Motor neuron (in vitro differentiated cells): ENCODE results near the gene INPP5F. TPM values are rescaled to one million over a fixed set of nuclear protein-coding genes. Genes with fewer than 3 reads are reported as not detected.

Experiments
- ATAC-seq, 8 experiments: fragments of 200-7000 bp; cut with Tn5 transposase; replicated peaks in 6 of 8; 2 replicates each; pipeline ENCODE4 v1.8.0; 2021; ENCODE audit warnings: mild to moderate bottlenecking in 8 of 8, moderate library complexity in 8 of 8
- H3K27ac ChIP-seq, 2 donors: fragments of 250-450 bp; sonication (Bioruptor Pico); 2 replicates each; pipeline ENCODE4 v1.9.0; 2021; ENCODE audit warnings: antibody characterized with exemption in 2 of 2, mild to moderate bottlenecking in 2 of 2, moderate library complexity in 1 of 2
- H3K4me1 ChIP-seq, 2 donors: fragments of 250-450 bp; sonication (Bioruptor Pico); replicated peaks in 1 of 2; 2 replicates each; pipeline ENCODE4 v1.6.1; 2021; ENCODE audit warnings: antibody characterized with exemption in 2 of 2, mild to moderate bottlenecking in 2 of 2, moderate library complexity in 1 of 2
- H3K4me3 ChIP-seq, 5 donors: fragments of 250-450 bp; sonication (Bioruptor Pico); 2 replicates each; pipeline ENCODE4 v1.9.0; 2021; ENCODE audit warnings: antibody characterized with exemption in 5 of 5, mild to moderate bottlenecking in 5 of 5, moderate library complexity in 4 of 5
- WGBS, 10 experiments: fragments of 450-650 bp; shearing (Covaris generic); methylation state at CpG; one replicate each; pipeline ENCODE4 v1.0.0; 2022; 5-methylcytosine and 5-hydroxymethylcytosine counted together
- in situ Hi-C, 9 experiments: fragments of 400-800 bp; cut with MboI; loops; one replicate each; pipeline ENCODE4 v1.15.0; 2021; ENCODE audit warnings: low sequenced_read_pairs in 9 of 9, low pct_unique_long_range_greater_than_20kb in 2 of 9; ENCODE audit not compliant: unreplicated experiment in 9 of 9
- total RNA-seq, 8 experiments: library from RNA; unstranded; fragments of 300-600 nt; gene quantifications; 2 replicates each; pipeline versions ENCODE4 v1.2.3 to v1.2.4, GENCODE V29; 2022

The INPP5F gene
- total RNA-seq, 8 experiments from 2014 or later, result 5.1 to 119 (median 59.5) TPM

DNA sequence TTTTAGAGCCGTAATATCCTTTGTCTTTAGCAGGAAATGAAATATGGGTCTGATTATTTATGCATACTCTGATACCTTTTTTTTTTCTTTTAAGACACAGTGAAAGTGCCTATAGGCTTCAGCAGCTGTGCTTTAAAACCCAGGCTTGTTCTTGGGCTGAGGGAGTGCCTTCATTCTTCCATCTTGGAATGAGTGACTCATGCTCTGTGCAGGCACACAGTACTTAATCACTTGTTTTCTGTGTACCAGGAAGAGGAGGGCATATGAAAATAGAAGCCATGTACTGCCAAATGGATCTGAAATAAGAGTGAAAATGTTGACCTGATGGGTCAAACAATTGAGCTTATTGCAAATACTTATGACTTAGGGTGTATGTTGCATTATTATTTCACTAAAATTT is 12.0 kb downstream of the INPP5F start:
- peaks cover 3 to 16% of the 10 kb centered on the region in 2 donors for H3K4me1 ChIP-seq
- H3K4me3 ChIP-seq, result no peak overlapping the region
- WGBS, 10 experiments, result 0 to 73% (median 56%) methylated on average over 1 of the region's 1 CpG; no CpG with 5 or more reads in 3 of the 10 experiments
- ATAC-seq, result peak; percentile 97 to 100 (median 98)
- H3K27ac ChIP-seq, result no peak overlapping the region
- in situ Hi-C loops, result no loop called here

DNA sequence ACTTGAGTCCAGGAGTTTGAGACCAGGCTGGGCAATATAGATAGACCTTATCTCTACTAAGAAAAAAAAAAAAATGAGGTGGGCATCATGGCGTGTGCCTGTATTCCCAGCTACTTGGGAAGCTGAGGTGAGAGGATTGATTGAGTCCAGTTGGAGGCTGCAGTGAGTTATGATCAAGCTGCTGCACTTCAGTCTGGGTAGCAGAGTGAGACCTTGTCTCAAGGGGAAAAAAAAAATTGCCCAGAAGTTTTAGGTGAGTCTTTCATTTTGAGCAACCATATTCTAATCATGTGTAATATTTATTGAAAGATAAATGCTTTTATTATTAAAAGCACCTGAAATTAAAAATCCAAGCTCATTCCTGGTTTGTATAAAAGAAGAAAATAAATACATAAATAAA is 13.1 kb downstream of the INPP5F start:
- no peak for ATAC-seq
- no peak overlapping the region for H3K27ac ChIP-seq
- 64 to 100% (median 89%) methylated on average over 1 of the region's 1 CpG; no CpG with 5 or more reads in 3 of the 10 experiments for WGBS, 10 experiments
- in situ Hi-C loops, result no loop called here
- peaks cover 6 to 16% of the 10 kb centered on the region in 2 donors for H3K4me1 ChIP-seq
- no peak overlapping the region for H3K4me3 ChIP-seq

- in situ Hi-C loops, result loop anchor here in 1 of 9 experiments (10.0 kb wide), 1 partner anchor 115 kb away; no protein-coding TSS in a partner anchor
- no peak overlapping the region for H3K4me3 ChIP-seq
- WGBS, 10 experiments, result 40 to 100% (median 89%) methylated on average over 1 to 3 of the region's 3 CpGs; no CpG with 5 or more reads in 2 of the 10 experiments
- ATAC-seq, result no peak
- no peak overlapping the region for H3K27ac ChIP-seq
- H3K4me1 ChIP-seq, result peaks cover 6 to 10% of the 10 kb centered on the region in 2 donors
Observed at GRCh38 chr10:119740096-119740495, 14.2 kb downstream of the INPP5F start.

DNA sequence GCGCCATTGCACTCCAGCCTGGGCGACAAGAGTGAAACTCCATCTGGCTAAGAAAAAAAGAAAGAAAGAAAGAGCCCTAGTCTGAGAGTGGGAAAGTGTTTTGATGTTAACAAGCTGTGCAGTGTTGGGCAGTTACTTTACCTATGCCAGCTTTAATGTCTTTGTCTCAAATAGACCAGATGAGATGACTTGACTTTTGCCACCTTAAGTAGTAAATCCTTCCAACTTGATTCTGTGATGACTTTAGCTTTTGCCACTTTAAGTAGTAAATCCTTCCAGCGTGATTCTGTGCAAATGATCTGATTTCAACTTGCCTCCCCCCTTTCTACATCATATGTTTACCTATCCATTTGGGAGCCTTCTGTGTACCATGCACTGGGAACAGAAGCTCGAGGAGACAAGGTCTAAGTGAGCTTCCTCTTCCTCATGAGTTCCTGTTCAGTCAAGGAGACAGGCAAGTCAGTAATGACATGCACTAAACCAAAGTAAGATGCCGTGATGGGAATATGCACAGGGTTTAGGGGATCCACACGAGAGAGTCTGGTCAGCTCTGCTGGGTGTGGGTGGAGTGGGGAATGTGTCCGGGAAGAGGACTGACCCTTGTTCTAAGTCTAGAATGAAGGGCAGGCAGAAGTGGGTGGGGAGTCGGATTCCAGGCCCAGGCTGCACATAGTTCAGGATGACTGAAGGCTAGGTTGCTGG is 17.2 kb downstream of the INPP5F start:
- WGBS, 10 experiments, result 63 to 95% (median 80%) methylated on average over 1 to 4 of the region's 8 CpGs; no CpG with 5 or more reads in 3 of the 10 experiments
- in situ Hi-C loops, result loop anchor here in 1 of 9 experiments (10.0 kb wide), 1 partner anchor 112 kb away; no protein-coding TSS in a partner anchor
- Histone ChIP-seq H3K27ac (no peak overlapping the region), H3K4me1 (peaks cover 2 to 4% of the 10 kb centered on the region in 2 donors), H3K4me3 (no peak overlapping the region)
- ATAC-seq, result peak in 3 of 8 experiments; percentile 94 to 100 (median 100)

DNA sequence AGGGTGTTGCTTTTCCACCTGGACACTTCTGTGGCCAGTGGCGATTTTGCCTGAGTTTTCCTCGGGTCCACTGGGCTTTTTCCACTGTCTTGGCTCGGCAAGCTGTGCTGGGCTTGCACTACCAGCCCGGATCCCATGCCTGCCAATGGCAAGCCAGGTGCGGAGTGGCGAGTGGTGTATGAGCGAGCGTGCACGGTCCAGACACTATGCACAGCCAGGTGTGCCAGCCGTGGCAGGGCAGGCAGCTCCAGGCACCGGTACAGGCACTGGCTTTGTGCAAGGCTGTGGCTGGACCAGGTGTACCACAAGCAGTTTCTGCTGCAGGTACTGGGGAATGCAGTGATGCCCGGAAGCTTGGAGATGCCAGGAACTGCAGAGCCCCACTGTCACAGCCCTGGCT is 22.1 kb downstream of the INPP5F start:
- no peak for ATAC-seq

GRCh38 chr10:119748871-119749270 is 23.0 kb downstream of the INPP5F start:
- Histone ChIP-seq H3K27ac (no peak overlapping the region), H3K4me3 (no peak overlapping the region), H3K4me1 (peaks cover 5 to 12% of the 10 kb centered on the region in 2 donors)
- 90% methylated on average over 5 of the region's 12 CpGs; no CpG with 5 or more reads in 9 of the 10 experiments for WGBS, 10 experiments
- in situ Hi-C loops, result loop anchor here in 1 of 9 experiments (10.0 kb wide), 1 partner anchor 106 kb away; no protein-coding TSS in a partner anchor
- no peak for ATAC-seq

More for the DNA sequence above, 22.1 kb downstream of the INPP5F start:
- no peak overlapping the region for H3K4me3 ChIP-seq
- no peak overlapping the region for H3K27ac ChIP-seq
- WGBS, 10 experiments, result 83 to 100% (median 97%) methylated on average over 1 to 9 of the region's 12 CpGs; no CpG with 5 or more reads in 3 of the 10 experiments
- in situ Hi-C loops, result loop anchor here in 1 of 9 experiments (10.0 kb wide), 1 partner anchor 107 kb away; no protein-coding TSS in a partner anchor
- peaks cover 5 to 12% of the 10 kb centered on the region in 2 donors for H3K4me1 ChIP-seq

DNA sequence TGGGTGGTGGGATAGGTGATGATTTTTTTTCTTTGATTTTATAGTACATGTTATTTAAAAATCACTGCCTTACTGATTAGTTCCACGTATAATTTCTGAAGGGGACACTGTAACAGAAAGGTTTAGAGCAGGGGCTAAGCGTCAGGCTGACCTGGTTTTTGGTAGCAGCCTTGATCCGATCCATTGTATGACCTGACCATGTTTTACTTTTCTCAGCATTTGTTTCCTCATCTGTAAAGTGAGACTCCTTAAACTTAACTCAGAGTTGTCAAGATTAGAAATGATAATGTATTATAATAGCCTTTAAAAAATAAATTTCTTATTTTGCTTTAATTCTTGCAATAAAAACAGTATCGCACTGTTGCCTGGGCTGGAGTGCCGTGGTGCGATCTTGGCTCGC is 23.6 kb downstream of the INPP5F start:
- no peak for ATAC-seq
- Histone ChIP-seq H3K4me3 (no peak overlapping the region), H3K27ac (no peak overlapping the region), H3K4me1 (peaks cover 5 to 16% of the 10 kb centered on the region in 2 donors)
- in situ Hi-C loops, result loop anchor here in 1 of 9 experiments (10.0 kb wide), 1 partner anchor 105 kb away; no protein-coding TSS in a partner anchor
- 92 to 100% (median 96%) methylated on average over 1 to 7 of the region's 7 CpGs; no CpG with 5 or more reads in 3 of the 10 experiments for WGBS, 10 experiments

DNA sequence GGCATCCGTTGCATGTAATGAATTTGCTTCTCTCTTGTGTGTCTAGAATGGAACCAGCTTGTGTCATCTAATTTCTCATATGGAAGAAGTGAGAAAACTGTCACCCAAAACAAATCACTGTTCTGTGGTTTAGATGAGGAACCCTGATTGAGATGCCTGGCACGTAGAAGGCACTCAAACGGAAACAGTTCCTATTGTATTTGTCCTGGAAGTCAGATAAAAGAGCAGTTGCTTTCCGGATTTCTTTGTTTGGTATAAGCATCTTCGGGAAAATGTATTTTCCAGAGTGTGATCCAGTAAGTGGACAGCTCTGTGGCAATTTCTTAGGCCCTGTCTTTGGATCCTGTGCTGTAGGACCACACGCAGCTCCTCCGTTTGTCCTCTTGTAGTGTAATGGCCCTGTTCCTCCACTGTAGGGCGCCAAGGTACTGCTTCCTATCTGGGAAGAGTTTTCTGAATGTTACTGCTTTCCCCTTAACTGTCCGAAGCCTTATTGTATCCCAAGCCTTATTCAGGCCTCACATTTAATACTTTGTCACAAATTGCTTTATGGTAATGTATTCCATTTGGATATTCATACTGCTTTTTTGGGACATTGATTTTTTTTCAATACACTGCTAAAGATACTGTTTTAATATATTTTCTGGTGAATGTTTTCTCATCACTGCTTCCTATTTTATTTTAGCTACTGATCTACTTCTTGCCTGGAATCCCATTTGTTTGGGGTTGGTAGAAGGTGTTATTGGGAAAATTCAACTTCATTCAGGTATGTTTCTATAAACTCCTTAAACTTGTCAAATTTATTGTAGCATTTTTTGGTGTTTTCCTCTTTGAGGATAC is 24.8 kb downstream of the INPP5F start:
- H3K27ac ChIP-seq, result peak overlapping the region in 1 of 2 donors; percentile 17
- peak overlapping the region in 2 of 5 donors; percentile 9 to 10 for H3K4me3 ChIP-seq
- H3K4me1 ChIP-seq, result peaks cover 5 to 22% of the 10 kb centered on the region in 2 donors
- WGBS, 10 experiments, result 0 to 30% (median 17%) methylated on average over 3 to 9 of the region's 9 CpGs
- peak; percentile 92 to 98 (median 95) for ATAC-seq
- in situ Hi-C loops, result loop anchor here in 1 of 9 experiments (25.0 kb wide), 1 partner anchor 112 kb away; the partner anchor contains the start of gene MCMBP

DNA sequence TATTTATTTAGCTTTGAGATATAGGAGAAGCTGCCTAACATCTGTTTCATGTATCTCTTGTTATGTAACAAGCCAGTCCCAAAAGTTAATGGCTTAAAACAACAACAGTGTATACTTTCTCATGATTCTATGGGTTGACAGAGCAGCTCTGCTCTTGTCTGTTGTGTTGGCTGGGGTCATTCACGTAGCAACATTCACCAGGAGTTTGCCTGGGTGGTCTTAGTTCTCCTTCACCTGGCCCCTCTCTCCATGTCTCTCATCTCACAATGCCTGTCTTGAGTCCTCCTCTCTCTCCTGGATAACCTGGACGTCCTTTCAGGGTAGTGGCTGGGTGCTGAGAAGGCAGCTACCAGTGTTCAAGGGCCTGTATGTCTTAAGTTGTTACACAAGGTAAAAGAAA is 27.5 kb downstream of the INPP5F start:
- H3K4me3 ChIP-seq, result no peak overlapping the region
- in situ Hi-C loops, result loop anchor here in 1 of 9 experiments (25.0 kb wide), 1 partner anchor 109 kb away; the partner anchor contains the start of gene MCMBP
- peaks cover 5 to 22% of the 10 kb centered on the region in 2 donors for H3K4me1 ChIP-seq
- no peak for ATAC-seq
- H3K27ac ChIP-seq, result no peak overlapping the region
- WGBS, 10 experiments, result 17 to 100% (median 71%) methylated on average over 1 to 2 of the region's 2 CpGs; no CpG with 5 or more reads in 3 of the 10 experiments

- 44 to 100% (median 85%) methylated on average over 2 to 5 of the region's 5 CpGs; no CpG with 5 or more reads in 2 of the 10 experiments for WGBS, 10 experiments
- in situ Hi-C loops, result loop anchor here in 1 of 9 experiments (25.0 kb wide), 1 partner anchor 108 kb away; the partner anchor contains the start of gene MCMBP
Observed at GRCh38 chr10:119754085-119754484, 28.2 kb downstream of the INPP5F start.

GRCh38 chr10:119754936-119755335 is 29.1 kb downstream of the INPP5F start:
- peaks cover 5 to 22% of the 10 kb centered on the region in 2 donors for H3K4me1 ChIP-seq
- no peak overlapping the region for H3K4me3 ChIP-seq
- 88 to 100% (median 90%) methylated on average over 1 to 4 of the region's 4 CpGs; no CpG with 5 or more reads in 3 of the 10 experiments for WGBS, 10 experiments
- H3K27ac ChIP-seq, result no peak overlapping the region
- in situ Hi-C loops, result loop anchor here in 1 of 9 experiments (25.0 kb wide), 1 partner anchor 107 kb away; the partner anchor contains the start of gene MCMBP
- peak in 1 of 8 experiments; percentile 7 for ATAC-seq

More at GRCh38 chr10:119754085-119754484, 28.2 kb downstream of the INPP5F start:
- Histone ChIP-seq H3K4me3 (no peak overlapping the region), H3K27ac (no peak overlapping the region), H3K4me1 (peaks cover 5 to 22% of the 10 kb centered on the region in 2 donors)
- ATAC-seq, result peak in 3 of 8 experiments; percentile 22 to 43 (median 40)

DNA sequence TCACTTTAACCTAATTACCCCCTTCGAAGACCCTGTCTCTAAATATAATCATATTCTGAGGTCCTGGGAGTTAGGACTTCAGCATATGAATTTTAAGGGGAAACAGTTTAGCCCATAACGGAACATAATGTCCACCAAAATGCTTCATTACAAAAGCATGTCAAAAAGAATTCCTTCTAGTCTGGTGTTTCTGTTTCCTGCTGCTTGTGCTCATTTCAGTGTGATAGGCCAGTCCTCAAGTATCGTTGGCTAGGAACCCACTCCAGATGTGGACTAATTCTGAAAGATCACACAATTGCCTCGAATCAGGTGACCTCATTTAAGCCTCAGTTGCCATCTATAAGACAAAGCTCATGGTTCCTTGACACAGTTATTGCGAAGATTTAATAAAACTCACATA is 29.6 kb downstream of the INPP5F start:
- ATAC-seq, result no peak
- H3K4me3 ChIP-seq, result no peak overlapping the region
- in situ Hi-C loops, result loop anchor here in 1 of 9 experiments (25.0 kb wide), 1 partner anchor 107 kb away; the partner anchor contains the start of gene MCMBP
- WGBS, 10 experiments, result 40 to 100% (median 91%) methylated on average over 1 to 5 of the region's 5 CpGs; no CpG with 5 or more reads in 1 of the 10 experiments
- H3K27ac ChIP-seq, result no peak overlapping the region
- peaks cover 5 to 22% of the 10 kb centered on the region in 2 donors for H3K4me1 ChIP-seq
